COLO668 (cell line): ENCODE data around the gene HLA-E.
"Not testable (repeated sequence)": the region's sequence is repeated elsewhere in the genome, so short reads cannot be mapped to it uniquely, and the experiment has no call there.

Source experiments
- DNase-seq: peaks from one replicate; lab custom pipeline; 2025; ENCODE audit not compliant: unreplicated experiment; lab: John Stamatoyannopoulos, UW

Gene HLA-E

DNA sequence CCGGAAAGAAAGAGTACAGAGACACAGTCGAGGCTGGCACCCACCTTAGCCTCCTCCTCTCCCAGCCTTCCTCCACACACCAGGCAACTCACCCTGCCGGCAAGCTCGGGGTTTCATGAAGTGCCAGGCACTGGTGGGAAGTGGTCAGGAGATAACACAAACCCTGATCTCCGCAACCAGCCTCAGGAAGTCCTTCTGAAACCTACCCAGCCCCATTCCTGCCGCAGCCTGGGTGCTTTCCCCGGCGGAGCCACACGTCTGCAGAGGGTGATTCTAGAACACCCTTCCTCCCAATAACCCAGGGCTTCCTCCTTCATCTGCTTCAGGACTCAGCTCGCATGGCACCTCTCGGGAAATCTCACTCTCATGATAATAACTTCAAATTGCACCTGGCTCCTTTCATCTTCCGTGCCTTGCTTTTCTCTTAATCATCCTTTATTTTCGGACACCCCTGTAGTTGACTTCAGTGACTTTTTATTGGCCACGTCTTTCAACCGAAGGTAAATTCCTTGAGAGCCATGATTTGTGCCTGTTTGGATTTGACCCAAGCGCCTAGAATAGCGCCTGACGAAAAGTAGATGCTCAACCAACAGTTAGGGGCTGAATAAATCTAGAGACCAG, 8.7 kb upstream of the HLA-E start:
- DNase-seq: no peak

DNA sequence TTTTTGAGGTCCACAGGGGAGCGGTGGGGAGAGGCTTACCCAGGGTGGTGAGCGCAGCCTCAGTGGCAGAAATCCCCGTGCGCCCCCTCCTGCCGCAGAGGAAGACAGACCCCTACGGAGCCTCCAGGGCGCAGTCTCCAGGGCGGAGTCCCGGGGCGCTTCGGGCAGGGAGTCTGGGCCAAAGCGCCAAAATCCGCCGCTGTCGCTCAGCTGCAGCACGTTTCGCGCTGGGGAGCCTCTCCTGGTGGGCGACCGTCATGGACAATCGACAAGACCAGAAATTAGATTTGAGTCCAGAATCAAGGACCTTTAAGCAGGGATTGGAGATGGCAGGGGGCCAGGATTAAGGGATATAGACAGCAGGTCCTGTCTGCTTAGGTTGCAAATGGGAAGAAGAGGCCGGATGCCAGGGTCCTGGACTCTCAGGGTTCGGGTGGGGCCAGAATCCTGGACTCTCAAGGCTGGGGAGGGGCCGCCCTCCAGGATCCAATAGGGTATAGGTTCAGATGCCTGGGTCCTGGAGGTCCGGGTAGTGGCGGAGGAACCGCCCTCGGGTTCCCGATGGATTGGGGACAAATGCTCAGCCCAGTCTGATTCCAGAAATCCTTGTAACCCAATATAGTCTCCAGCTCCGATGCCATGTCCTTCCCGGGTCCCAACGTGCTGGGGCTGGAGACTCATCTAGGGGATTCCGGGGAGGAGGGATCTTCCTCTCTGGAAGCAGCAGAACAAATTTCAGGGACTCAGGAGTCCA, 7.9 kb upstream of the HLA-E start:
- no peak for DNase-seq

DNA sequence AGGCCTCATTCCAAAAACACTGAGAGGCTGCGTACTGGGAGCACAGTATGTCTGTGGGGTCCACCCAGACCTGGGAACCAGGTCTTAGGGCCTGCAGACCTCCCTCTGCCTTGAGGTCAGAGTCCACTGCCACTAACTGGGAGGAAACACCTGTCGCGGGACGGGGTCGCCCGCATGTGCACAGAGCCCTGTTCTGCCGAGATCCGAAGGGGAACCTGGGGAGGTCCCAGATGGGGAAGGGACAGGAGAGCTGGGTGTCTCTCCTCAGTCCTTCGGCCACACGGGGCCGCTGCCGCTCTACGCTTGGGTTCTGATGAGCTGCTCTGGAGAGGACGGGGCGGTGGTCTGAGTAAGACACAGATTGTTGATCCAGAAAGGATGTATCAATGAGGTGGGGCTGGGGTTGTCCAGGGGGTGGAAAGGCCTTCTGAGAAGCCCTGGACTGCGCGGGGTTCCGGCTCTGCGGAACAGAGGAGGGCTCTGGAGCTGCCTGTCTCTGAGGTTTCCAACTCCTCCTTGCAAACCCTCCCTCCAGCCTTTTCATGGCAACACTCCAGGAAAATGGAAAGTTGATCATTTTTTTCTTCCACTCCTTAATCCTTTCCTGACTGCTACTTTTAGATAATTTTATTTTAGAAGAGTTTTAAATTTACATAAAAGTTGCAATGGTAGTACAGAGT, 7.2 kb upstream of the HLA-E start:
- peak; percentile 54 for DNase-seq

DNA sequence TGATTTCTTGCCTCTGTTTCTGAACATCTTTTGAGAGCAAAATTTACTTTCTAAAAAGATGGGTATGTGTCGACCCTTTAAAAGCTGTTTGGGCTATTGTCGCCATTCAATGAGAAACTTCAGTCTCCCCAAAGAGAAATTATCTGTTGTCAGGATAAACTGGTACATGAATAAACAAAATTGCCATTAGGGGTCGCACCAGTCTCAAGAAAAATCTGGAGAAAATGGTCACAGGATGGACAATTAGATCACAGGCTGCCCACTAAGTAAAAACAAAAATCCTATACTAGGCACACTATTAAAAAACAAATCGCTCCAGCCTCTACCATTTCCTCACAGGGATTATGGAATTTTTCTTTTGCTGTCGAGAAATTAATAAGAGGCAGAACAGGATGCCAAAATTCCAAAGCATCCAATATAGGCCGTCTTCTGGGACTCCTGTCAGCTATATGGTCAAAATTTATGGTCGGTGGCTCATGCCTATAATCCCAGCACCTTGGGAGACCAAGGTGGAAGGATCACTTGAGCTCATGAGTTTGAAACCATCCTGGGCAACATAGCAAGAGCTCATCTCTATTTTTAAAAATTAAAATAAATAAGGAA, 5.5 kb upstream of the HLA-E start:
- no peak for DNase-seq

DNA sequence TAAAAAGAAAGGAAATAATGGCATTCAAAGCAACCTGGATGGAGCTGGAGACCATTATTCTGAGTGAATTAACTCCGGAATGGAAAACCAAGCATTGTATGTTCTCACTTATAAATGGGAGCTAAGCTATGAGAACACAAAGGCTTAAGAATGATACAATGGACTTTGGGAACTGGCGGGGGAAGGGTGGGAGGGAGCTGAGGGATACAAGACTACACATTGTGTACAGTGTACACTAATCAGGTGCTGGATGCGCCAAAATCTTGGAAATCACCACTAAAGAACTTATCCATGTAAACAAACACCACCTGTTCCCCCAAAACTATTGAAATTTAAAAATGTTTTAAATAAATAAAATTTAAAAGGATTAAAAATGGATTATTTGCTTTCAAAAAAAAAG, 4.1 kb upstream of the HLA-E start:
- no peak for DNase-seq

DNA sequence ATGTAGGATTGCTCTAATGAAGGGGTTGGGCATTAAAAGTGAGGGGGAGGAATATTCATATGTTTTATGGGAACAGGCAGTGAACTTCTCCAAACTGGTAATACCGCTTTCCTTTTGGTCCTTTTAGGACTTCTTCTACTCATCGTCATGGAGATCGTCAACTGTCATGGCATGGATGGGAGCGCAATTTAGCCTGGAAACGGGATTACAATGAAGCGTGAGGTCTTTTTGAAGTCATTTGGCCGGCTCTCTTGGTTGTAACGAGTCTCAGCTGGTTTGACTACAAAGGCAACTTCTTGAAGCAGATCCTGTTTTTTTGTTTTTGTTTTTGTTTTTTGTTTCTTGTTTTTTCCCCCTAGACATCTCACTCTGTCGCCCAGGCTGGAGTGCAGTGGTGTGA, 1.4 kb upstream of the HLA-E start:
- DNase-seq: no peak

DNA sequence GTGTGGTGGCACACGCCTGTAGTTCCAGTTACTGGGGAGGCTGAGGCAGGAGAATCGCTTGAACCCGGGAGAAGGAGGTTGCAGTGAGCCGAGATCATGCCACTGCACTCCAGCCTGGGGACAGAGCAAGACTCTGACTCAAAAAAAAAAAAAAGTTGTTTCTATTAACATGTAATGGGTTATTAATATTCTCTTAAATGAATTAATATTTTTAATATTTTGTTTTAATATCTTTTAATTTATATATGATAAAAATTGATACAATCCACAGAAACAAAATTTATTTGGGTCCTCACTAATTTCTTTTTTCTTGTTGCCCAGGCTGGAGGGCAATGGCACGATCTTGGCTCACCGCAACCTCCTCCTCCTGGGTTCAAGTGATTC, 620 bp upstream of the HLA-E start:
- not testable (repeated sequence) for DNase-seq

DNA sequence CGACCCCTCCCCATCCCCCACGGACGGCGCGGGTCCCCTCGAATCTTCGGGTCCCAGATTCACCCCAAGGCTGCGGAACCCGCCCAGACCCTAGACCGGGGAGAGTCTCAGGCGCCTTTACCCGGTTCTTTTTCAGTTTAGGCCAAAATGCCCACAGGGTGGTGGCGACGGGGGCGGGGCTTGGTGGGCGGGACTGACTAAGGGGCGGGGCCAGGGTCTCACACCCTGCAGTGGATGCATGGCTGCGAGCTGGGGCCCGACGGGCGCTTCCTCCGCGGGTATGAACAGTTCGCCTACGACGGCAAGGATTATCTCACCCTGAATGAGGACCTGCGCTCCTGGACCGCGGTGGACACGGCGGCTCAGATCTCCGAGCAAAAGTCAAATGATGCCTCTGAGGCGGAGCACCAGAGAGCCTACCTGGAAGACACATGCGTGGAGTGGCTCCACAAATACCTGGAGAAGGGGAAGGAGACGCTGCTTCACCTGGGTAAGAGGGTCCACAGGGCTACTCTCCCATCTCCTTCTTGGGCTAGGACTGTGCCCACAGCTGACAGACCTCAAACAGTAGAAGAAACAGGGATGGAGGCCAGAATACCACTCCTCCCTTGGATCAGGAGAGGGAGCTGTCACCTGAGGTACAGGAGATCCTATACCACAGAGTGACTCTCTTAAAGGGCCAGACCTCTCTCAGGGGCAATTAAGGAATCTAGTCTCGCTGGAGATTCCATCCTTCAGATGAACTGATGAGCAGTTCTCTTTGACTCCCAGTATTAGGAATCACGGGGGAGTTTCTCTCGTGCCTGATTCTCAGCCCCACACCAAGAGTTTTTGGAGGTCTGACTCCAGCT, 942 bp downstream of the HLA-E start:
- peak; percentile 27 for DNase-seq

DNA sequence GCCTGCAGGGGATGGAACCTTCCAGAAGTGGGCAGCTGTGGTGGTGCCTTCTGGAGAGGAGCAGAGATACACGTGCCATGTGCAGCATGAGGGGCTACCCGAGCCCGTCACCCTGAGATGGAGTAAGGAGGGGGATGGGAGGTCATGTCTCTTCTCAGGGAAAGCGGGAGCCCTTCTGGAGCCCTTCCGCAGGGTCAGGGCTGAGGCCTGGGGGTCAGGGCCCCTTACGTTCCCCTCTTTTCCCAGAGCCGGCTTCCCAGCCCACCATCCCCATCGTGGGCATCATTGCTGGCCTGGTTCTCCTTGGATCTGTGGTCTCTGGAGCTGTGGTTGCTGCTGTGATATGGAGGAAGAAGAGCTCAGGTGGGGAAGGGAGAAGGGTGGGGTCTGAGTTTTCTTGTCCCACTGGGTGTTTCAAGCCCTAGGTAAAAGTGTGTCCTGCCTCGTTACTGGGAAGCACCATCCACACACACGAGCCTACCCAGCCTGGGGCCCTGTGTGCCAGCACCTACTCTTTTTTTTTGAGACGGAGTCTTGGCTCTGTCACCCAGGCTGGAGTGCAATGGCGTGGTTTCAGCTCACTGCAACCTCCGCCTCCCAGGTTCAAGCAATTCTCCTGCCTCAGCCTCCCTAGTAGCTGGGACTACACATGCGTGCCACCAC, 2.1 kb downstream of the HLA-E start:
- not testable (repeated sequence) for DNase-seq

DNA sequence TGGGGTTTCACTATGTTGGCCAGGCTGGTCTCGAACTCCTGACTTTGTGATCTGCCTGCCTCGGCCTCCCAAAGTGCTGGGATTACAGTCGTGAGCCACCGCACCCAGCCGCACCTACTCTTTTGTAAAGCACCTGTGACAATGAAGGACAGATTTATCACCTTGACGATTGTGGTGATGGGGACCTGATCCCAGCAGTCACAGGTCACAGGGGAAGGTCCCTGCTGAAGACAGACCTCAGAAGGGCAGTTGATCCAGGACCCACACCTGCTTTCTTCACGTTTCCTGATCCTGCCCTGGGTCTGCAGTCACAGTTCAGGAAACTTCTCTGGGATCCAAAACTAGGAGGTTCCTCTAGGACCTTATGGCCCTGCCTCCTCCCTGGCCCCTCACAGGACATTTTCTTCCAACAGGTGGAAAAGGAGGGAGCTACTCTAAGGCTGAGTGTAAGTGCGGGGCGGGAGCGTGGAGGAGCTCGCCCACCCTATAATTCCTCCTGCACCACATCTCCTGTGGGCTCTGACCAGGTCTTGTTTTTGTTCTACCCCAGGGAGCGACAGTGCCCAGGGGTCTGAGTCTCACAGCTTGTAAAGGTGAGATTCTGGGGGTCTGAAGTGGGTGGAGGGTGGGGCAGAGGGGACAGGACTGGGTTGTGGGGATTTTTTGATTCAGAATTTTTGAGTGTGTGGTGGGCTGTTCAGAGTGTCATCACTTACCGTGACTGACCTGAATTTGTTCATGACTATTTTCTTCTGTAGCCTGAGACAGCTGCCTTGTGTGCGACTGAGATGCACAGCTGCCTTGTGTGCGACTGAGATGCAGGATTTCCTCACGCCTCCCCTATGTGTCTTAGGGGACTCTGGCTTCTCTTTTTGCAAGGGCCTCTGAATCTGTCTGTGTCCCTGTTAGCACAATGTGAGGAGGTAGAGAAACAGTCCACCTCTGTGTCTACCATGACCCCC, 3.0 kb downstream of the HLA-E start:
- DNase-seq: no peak

DNA sequence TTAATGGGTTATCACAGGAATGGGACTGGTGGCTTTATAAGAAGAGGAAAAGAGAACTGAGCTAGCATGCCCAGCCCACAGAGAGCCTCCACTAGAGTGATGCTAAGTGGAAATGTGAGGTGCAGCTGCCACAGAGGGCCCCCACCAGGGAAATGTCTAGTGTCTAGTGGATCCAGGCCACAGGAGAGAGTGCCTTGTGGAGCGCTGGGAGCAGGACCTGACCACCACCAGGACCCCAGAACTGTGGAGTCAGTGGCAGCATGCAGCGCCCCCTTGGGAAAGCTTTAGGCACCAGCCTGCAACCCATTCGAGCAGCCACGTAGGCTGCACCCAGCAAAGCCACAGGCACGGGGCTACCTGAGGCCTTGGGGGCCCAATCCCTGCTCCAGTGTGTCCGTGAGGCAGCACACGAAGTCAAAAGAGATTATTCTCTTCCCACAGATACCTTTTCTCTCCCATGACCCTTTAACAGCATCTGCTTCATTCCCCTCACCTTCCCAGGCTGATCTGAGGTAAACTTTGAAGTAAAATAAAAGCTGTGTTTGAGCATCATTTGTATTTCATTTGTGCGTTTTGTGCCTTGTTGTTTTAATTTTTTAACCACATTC, 4.4 kb downstream of the HLA-E start:
- no peak for DNase-seq

DNA sequence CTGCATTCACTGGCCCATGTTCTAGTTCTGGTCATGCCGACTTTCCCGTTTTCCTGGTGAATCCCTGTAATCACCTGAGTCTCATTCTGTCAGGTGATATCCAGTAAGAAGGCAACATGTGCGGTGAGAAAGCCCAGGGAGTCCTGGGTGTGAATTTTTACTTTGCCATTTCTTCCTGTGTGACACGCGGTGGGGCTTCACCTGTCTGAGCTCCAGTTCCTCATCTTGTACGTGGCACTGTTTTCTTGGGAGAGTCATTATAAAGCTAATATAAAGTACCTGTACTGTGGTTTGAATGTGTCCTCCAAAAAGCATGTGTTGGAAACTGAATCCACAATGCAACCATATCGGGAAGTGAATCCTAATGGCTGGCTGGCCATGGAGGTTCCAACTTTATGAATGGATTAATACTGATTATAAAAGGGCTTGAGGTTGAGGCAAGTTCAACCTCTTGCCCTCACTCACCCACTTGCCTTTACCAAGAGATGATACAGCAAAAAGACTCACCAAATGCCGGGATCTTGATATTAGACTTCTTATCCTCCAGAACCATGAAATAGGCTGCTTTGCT, 5.1 kb downstream of the HLA-E start:
- DNase-seq: no peak

DNA sequence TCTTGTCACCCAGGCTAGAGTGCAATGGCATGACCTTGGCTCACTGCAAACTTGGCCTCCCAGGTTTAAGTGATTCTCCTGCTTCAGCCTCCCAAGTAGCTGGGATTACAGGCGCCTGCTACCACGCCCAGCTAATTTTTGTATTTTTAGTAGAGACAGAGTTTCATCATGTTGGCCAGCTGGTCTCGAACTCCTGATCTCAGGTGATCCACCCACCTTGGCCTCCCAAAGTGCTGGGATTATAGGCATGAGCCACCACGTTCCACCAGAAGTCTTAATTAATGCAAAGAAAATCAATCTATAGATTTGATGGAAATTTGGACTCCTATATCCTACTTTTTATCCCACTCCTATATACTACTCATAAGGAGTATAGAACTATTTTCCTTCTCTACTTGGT, 5.8 kb downstream of the HLA-E start:
- DNase-seq: not testable (repeated sequence)

DNA sequence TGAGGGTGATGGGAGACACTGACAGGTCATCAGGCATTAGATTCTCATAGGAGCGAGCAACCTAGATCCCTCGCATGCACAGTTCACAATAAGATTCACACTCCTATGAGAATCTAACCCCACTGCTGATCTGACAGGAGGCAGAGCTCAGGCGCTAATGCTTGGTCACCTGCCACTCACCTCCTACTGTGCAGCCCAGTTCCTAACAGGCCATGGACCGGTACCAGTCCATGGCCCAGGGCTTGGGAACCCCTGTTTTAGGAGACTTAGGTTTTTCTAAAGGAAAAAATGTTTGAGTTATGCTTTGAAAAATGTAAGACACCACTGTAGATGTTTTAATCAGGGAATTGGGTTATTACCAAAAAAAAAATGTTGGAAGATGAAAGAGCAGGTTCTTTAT, 6.7 kb downstream of the HLA-E start:
- no peak for DNase-seq

DNA sequence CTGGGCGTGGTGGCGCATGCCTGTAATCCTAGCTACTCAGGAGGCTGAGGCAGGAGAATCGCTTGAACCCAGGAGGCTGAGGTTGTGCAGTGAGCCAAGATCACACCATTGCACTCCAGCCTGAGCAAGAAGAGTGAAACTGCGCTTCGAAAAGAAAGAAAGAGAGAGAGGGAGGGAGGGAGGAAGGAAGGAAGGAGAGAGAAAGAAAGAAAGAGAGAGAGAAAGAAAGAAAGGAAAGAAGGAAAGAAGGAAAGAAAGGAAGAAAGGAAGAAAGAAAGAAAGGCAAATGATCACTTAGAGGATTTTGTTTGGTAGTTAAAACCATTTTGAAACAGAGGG, 7.9 kb downstream of the HLA-E start:
- DNase-seq: not testable (repeated sequence)

DNA sequence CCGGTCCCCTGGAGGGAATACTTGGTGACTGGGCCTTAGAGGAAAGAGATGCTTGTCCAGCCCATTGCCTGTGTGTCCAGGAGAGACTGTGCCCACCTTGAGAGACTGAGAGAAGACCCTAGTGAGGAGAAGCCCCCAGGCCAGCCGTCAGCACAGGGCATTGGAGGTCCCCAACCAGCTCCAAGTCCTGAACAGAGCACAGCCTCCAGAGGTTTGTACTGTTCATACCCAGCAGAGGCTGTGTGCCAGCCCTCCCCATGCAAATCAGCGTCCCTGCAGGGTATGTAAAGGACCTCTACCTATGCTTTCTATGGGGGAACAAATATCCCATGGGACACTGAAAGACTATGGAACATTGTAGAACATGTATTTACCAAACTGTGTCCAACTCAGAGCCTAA, 8.4 kb downstream of the HLA-E start:
- DNase-seq: no peak

DNA sequence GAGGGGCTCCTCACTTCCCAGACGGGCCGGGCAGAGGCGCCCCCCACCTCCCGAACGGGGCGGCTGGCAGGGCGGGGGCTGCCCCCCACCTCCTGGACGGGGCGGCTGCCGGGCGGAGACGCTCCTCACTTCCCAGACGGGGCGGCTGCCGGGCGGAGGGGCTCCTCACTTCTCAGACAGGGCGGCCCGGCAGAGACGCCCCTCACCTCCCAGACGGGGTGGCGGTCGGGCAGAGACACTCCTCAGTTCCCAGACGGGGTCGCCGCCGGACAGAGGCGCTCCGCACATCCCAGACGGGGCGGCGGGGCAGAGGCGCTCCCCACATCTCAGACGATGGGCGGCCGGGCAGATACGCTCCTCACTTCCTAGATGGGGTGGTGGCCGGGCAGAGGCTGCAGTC, 9.4 kb downstream of the HLA-E start:
- DNase-seq: not testable (repeated sequence)

DNA sequence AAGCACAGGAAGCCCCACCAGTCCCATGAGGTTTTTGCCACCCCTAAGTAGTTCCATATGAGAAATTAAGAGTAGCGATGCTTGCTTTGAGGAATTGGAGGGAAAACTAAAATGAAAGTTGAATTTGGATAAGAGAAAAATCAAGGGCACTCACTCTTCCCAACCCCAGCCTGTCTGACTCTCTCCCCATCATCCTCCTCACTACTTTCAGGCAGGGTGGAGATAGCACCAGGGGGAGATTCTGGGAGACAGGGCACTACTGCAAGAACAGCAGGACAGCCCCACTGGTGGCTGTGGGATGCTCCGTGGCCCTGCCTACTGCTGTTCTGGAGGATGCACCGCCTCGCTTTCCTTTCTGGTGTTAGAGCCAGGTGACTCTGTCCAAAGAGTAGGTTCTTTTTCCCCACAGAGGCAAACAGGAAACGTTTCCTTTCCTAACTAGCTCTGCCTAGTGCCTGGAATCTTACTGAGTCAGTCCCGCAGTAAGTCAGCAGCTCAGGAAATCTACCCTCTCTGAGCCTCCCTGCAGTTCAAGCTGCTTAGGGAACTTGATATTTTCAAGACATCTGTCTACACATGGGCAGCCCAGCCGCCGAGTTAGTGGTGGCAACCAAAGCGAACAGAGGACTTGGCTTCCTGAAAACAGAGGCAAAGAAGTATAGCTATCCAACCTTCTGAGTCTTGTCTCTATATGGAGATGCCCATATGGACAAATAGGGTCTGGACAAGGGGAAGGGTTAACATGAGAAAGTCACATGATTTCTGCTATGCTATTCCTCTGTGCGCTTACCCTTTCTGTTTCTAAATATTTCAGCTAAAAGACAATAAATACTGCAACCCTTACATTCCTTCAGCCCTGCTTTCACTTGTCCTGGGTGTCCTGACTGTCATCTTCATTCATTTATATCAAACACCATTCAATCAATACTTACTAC, 11.4 kb downstream of the HLA-E start:
- DNase-seq: no peak
